GM19023 (cell line): ENCODE results near the gene RICTOR.
"Not testable (repeated sequence)": the region's sequence is repeated elsewhere in the genome, so short reads cannot be mapped to it uniquely, and the experiment has no call there.

Source experiments
- ATAC-seq: cut with Tn5 transposase; IDR thresholded peaks from one replicate; pipeline ENCODE4 v1.9.1; 2021; ENCODE audit warnings: mild to moderate bottlenecking, moderate library complexity; ENCODE audit not compliant: unreplicated experiment

Gene RICTOR

GRCh38 chr5:39013938-39014337 is 60.3 kb downstream of the RICTOR start:
- ATAC-seq, result no peak

GRCh38 chr5:39010958-39011357 is 63.2 kb downstream of the RICTOR start:
- not testable (repeated sequence) for ATAC-seq

DNA sequence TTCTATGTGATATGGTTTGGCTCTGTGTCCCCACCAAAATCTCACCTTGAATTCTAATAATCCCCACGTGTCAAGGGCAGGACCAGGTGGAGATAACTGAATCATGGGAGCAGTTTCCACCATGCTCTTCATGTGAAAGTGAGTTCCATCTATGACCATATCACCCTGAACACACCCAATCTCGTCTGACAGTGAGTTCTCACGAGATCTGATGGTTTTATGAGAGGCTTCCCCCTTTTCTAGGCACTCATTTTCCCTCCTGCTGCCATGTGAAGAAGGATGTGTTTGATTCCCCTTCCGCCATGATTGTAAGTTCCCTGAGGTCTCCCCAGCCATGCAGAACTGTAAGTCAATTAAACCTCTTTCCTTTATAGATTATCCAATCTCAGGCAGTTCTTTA is 64.2 kb downstream of the RICTOR start:
- ATAC-seq, result no peak

DNA sequence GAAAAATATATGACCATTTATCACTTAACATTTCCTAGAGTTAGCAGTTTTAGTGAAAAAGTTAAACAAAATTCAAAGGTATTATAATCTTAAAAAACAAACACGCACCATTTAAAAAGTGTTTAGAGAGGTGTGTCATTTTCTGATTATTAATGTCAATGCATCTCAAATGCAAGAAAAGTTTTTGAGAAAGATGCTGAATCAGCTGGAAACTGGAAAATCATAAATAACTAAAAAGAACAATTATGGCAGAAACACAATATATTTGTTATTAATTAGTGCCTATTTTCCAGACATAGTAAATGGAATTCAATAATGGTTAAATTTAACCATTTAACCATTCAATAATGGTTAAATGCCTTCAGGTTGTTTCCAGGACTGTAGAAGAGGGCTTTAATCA is 64.9 kb downstream of the RICTOR start:
- ATAC-seq, result no peak

GRCh38 chr5:39006650-39007049 is 67.5 kb downstream of the RICTOR start:
- no peak for ATAC-seq

DNA sequence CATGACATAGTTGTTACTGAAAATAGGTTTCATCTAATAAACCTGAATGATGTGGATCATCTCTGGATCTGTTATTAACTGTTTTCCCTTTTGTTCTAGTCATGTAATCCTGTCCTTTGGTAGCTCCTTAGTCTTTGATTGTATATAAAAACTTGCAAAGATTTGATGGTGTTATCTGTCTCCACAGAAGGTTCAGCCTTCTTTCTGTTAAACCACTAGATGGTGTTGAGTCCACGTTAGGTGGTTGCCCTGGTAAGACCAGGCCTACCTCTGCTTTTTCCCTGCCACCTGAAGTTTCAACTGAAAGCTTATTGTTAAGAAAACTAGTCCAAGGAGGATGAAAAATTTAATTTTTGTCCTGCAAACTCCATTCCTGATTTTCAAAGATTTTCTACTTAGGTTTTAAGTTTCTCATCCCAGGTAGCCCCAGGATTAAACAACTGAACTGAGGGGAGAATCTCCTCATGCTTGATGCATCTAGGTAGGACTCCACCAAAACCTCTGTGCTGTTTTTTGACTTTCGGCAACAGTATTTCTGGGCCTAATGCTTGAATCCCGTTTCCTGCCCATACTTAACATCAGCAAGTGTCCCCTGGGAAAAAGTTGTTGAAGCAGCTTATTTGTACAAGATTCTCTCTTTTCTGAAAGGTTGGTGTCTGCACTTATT is 68.5 kb downstream of the RICTOR start:
- no peak for ATAC-seq

- no peak for ATAC-seq
Measured at GRCh38 chr5:39001683-39002082, 72.5 kb downstream of the RICTOR start.

DNA sequence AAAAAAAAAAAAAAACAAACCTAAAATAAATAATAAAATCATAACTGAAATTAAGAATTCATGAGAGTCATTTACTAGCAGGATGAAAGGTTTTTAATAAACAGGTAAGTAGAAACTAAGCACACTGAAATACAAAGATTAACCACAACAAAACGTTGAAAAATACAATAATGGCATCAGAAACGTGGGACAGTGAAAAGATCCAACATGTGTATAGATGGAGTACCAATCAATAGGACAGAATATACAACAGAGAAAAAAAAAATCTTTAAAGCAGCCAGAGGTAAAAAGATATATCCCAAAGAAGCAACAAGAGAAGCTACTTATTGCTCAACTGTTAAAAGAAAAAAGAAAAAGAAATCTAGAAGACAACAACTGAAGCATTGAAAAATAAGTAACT is 75.2 kb downstream of the RICTOR start:
- no peak for ATAC-seq

- ATAC-seq, result no peak
Measured at GRCh38 chr5:38997591-38997990, 76.6 kb downstream of the RICTOR start.

- ATAC-seq, result no peak
Measured at GRCh38 chr5:38996123-38996522, 78.1 kb downstream of the RICTOR start.

DNA sequence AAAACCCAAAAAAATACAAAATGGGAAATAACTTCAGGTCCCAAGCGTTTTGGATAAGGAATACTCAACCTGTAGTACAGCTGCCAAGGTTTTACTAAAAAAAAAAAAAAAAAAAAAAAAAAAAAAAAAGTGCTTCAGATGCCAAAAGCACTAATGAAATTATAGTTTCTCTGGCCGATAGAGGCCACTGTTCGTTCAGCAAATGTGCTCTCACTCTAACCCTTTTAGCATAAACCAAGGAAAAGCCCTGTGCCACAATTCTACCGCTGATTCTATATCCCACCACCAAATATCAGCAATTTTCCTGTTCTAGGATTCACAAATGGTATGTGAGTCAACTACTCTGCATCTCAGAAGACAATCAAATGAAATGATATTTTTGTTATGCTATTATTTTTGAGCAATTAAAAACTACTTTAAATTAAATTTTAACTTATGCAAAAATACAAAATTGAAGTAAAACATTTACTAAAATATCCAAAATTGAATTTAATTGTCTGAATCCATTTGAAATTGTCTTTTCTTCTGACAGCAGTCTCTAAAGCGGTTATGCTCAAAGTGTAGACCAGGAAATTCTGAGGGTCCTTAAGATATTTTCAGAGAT is 79.8 kb downstream of the RICTOR start:
- no peak for ATAC-seq

DNA sequence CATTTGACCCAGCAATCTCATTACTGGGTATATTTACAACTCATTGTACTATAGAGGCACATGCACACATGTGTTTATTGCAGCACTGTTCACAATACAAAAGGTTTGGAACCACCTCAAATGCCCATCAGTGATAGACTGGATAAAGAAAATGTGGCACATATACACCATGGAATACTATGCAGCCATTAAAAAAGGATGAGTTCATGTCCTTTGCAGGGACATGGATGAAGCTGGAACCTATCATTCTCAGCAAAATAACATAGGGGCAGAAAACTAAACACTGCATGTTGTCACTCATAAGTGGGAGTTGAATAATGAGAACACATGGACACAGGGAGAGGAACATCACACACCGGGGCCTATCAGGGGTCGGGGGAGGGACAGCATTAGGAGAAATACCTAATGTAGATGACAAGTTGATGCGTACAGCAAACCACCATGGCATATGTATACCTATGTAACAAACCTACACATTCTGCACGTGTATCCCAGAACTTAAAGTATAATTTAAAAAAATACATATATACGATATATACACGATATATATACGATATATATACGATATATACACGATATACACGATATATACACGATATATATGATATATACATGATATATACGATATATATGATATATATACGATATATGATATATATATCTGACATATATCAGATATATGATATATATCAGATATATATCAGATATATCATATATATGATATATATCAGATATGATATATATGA is 84.1 kb downstream of the RICTOR start:
- not testable (repeated sequence) for ATAC-seq

GRCh38 chr5:38985909-38986452 is 88.2 kb downstream of the RICTOR start:
- ATAC-seq, result no peak

DNA sequence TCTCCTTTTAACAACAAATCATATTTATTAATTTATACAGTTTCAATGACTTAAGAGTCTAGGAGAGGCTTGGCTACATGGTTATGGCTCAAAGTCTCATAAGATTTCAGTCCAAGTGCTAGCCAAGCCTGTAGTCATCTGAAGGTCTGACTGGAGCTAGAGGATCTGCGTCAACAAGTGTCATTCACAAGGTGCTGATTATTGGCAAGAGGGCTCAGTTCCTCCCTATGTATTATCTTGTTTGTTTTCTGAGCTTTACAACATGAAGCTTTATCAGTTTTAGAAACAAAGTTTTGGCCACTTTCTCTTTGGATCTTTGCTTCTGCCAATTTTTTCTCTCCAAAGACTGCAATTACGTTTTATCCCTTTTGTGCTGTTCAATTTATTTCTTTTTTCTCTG is 94.7 kb downstream of the RICTOR start:
- no peak for ATAC-seq

GRCh38 chr5:38978036-38978435 is 96.2 kb downstream of the RICTOR start:
- no peak for ATAC-seq

DNA sequence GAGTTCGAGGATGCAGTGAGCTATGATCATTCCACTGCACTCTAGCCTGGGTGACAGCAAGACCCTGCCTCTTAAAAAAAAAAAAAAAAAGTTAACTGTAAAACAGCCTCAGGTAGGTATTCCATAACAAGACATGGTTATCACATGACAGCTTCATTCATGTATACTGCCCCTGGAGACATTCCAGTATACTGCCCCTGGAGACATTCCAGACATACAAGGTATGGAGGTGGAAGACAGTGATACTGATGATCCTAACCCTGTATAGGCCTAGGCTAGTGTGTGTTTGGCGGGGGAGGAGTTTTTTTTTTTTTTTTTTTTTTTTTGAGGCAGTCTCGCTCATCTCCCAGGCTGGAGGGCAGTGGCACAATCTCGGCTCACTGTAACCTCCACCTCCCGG is 105.5 kb downstream of the RICTOR start:
- no peak for ATAC-seq

- ATAC-seq, result no peak
Measured at GRCh38 chr5:38961691-38962090, 112.5 kb downstream of the RICTOR start.

DNA sequence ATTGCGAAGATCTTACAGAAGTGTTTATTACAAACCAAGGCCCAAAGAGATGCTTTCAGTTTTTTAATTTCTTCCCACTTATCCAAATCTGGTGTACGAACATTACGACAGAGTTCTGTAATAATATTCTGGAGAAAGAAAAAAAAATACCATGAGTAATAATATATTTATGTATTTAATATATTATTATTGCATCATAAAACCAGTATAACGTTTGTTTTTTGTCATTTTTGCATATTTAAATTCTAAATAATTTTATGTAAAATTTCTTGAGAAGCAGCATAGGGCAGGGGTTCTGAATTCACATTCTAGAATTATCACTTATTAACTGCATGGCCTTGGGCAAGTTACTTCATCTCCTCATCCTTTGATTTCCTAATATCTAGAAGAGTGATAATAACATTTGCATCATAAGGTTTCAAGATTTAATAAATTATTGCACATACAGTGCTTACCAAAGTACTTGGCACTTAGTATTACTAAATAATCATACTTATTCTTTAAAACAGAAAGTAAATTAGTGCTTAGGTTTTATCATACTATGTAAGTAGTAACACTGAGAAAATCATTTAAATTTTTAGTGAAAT is 120.7 kb downstream of the RICTOR start:
- ATAC-seq, result no peak

DNA sequence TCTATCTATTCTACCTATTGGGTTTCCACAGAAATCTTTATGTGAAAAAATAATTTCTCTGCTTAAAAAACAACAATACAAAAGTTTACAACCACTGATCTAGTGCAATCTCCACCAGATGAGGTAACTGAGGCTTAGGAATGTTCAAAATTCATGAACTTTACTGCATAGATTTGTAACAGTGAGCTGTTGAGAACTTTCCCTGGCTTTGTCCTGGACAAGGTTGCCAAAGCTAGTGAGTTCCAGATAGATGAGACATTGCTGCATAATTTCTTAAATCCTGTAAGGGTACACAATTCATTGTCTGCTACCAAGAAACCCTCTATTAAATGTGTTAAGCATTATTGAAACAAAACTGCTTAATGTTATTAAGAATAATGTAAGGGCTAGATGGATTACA is 125.7 kb downstream of the RICTOR start:
- ATAC-seq, result no peak

- ATAC-seq, result no peak
Measured at GRCh38 chr5:38944282-38944681, 129.9 kb downstream of the RICTOR start.

DNA sequence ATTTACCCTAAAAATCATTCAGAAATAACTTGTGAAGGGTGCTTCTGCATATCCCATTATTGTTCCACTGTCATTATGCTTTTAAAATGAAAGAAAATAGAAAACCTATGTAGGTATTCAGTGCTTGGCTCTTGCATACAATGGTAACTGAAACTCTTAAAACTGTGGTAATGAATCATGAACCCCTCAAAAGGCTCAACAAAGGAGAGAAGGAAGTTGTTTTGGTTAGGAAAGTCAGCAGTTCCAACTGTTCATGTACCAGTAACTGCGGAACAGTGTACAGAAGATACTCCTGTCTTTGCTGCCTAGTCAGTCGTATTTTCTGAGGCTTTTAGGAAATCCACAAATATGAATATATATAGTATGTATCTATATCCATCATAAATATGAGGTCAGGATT is 132.3 kb downstream of the RICTOR start:
- ATAC-seq, result no peak
